DOHH2 (cell line): Measurements from ENCODE around the gene SNX33.

Experiments used
- H3F3A ChIP-seq: fragments of 200-600 bp; sonication (generic), shearing (Covaris generic); 2 replicates; pipeline ENCODE4 v1.6.0; 2016; ENCODE audit warnings: antibody characterized with exemption, mild to moderate bottlenecking; ENCODE audit not compliant: control insufficient read depth, insufficient read depth
- H3K27ac ChIP-seq: fragments of 200-600 bp; sonication (generic); 2 replicates; pipeline ENCODE4 v1.5.1; 2014; ENCODE audit warnings: low read depth, mild to moderate bottlenecking, low read length, moderate library complexity
- H3K27me3 ChIP-seq: fragments of 200-600 bp; sonication (generic); 2 replicates; pipeline ENCODE4 v1.6.1; 2014; ENCODE audit warnings: mild to moderate bottlenecking, low read length, mixed read lengths; ENCODE audit not compliant: control insufficient read depth
- H3K36me3 ChIP-seq: fragments of 200-600 bp; sonication (generic); 2 replicates; pipeline ENCODE4 v1.6.1; 2014; ENCODE audit warnings: mild to moderate bottlenecking, low read length, moderate library complexity, mixed read lengths; ENCODE audit not compliant: control insufficient read depth
- H3K4me1 ChIP-seq: fragments of 200-600 bp; sonication (generic); 2 replicates; pipeline ENCODE4 v1.6.1; 2014; ENCODE audit warnings: mild to moderate bottlenecking, low read length, mixed read lengths; ENCODE audit not compliant: control insufficient read depth
- H3K4me2 ChIP-seq: fragments of 200-600 bp; sonication (generic); 2 replicates; pipeline ENCODE4 v1.6.0; 2014; ENCODE audit warnings: mild to moderate bottlenecking, low read length, moderate library complexity
- H3K4me3 ChIP-seq: fragments of 200-600 bp; sonication (generic); 2 replicates; pipeline ENCODE4 v1.5.1; 2014; ENCODE audit warnings: mild to moderate bottlenecking, low read length, mixed read lengths
- H3K79me2 ChIP-seq: fragments of 200-600 bp; sonication (generic); 2 replicates; pipeline ENCODE4 v1.6.1; 2014; ENCODE audit warnings: mild to moderate bottlenecking, low read length, mixed read lengths; ENCODE audit not compliant: control insufficient read depth
- H3K9me2 ChIP-seq: fragments of 200-600 bp; sonication (generic); replicated peaks from 2 replicates; pipeline ENCODE4 v1.6.1; 2014; ENCODE audit warnings: mild to moderate bottlenecking, low read length, mixed read lengths; ENCODE audit not compliant: control insufficient read depth
- H3K9me3 ChIP-seq: fragments of 200-600 bp; sonication (generic); 2 replicates; pipeline ENCODE4 v1.6.1; 2014; ENCODE audit warnings: antibody characterized with exemption, low read length, mixed read lengths; ENCODE audit not compliant: control insufficient read depth, insufficient read depth
- H4K20me1 ChIP-seq: fragments of 200-600 bp; sonication (generic); 2 replicates; pipeline ENCODE4 v1.6.0; 2014; ENCODE audit warnings: low read depth, mild to moderate bottlenecking, antibody characterized with exemption, low read length, moderate library complexity; ENCODE audit not compliant: control insufficient read depth, insufficient read depth
- CTCF ChIP-seq: fragments of 200-600 bp; sonication (generic); IDR thresholded peaks from one replicate; pipeline ENCODE4 v1.5.1; 2014; ENCODE audit warnings: antibody characterized with exemption, mild to moderate bottlenecking, low read depth, low read length; ENCODE audit not compliant: poor library complexity, severe bottlenecking
- EZH2phosphoT487 ChIP-seq: fragments of 200-600 bp; sonication (generic); IDR thresholded peaks from 2 replicates; pipeline ENCODE4 v1.6.1; 2017; ENCODE audit warnings: borderline replicate concordance, mild to moderate bottlenecking, antibody characterized with exemption, low read length, moderate library complexity, mixed read lengths

SNX33 gene

GRCh38 chr15:75661756-75662140 lies 14.0 kb downstream of the SNX33 start:
- TF ChIP-seq EZH2phosphoT487 (no peak), CTCF (no peak)
- Histone ChIP-seq H3K79me2 (no peaks in the 10 kb centered on the region), H3K9me2 (no peaks in the 10 kb centered on the region), H3K27me3 (peaks cover 2% of the 10 kb centered on the region; the same call in 1 of the 2 replicates), H3K4me1 (no peaks in the 10 kb centered on the region), H3K36me3 (no peaks in the 10 kb centered on the region), H4K20me1 (no peaks in the 10 kb centered on the region), H3F3A (no peaks in the 10 kb centered on the region), H3K4me3 (no peak overlapping the region), H3K27ac (no peak overlapping the region), H3K9me3 (no peaks in the 10 kb centered on the region), H3K4me2 (no peak overlapping the region)

GRCh38 chr15:75662823-75663519 lies 15.3 kb downstream of the SNX33 start:
- TF ChIP-seq EZH2phosphoT487 = no peak
- no peak for TF ChIP-seq CTCF
- H3K27ac ChIP-seq = no peak overlapping the region
- H3K79me2 ChIP-seq = no peaks in the 10 kb centered on the region
- no peak overlapping the region for H3K4me2 ChIP-seq
- no peaks in the 10 kb centered on the region for H3K4me1 ChIP-seq
- H3K9me3 ChIP-seq = no peaks in the 10 kb centered on the region
- no peaks in the 10 kb centered on the region for H4K20me1 ChIP-seq
- peaks cover 2% of the 10 kb centered on the region; the same call in 1 of the 2 replicates for H3K27me3 ChIP-seq
- no peak overlapping the region for H3K4me3 ChIP-seq
- no peaks in the 10 kb centered on the region for H3K36me3 ChIP-seq
- no peaks in the 10 kb centered on the region for H3K9me2 ChIP-seq
- no peaks in the 10 kb centered on the region for H3F3A ChIP-seq

GRCh38 chr15:75663931-75664421 lies 16.3 kb downstream of the SNX33 start:
- no peaks in the 10 kb centered on the region for H4K20me1 ChIP-seq
- H3K79me2 ChIP-seq = no peaks in the 10 kb centered on the region
- no peaks in the 10 kb centered on the region for H3K36me3 ChIP-seq
- H3K27ac ChIP-seq = no peak overlapping the region
- no peaks in the 10 kb centered on the region for H3K4me1 ChIP-seq
- no peaks in the 10 kb centered on the region; the same call in 1 of the 2 replicates for H3K27me3 ChIP-seq
- H3K4me2 ChIP-seq = no peak overlapping the region
- no peaks in the 10 kb centered on the region for H3F3A ChIP-seq
- no peak for TF ChIP-seq CTCF
- no peak for TF ChIP-seq EZH2phosphoT487
- H3K9me3 ChIP-seq = no peaks in the 10 kb centered on the region
- no peak overlapping the region for H3K4me3 ChIP-seq
- no peaks in the 10 kb centered on the region for H3K9me2 ChIP-seq
